Hepatocyte (in vitro differentiated cells): Measurements from ENCODE around the gene SMOC1. TPM values are rescaled to one million over a fixed set of nuclear protein-coding genes. Genes with fewer than 3 reads are reported as not detected.

Source experiments
- DNase-seq: peaks from one replicate; pipeline ENCODE4 v3.0.0-alpha.2; 2016; ENCODE audit warnings: low spot score
- H2AFZ ChIP-seq: fragments of 200-600 bp; sonication (generic); 2 replicates; pipeline ENCODE4 v1.6.0; 2016; ENCODE audit warnings: antibody characterized with exemption, mild to moderate bottlenecking
- H3K27ac ChIP-seq: fragments of 200-600 bp; sonication (generic); 2 replicates; pipeline ENCODE4 v1.5.1; 2016; ENCODE audit warnings: mild to moderate bottlenecking
- H3K27me3 ChIP-seq: fragments of 200-600 bp; sonication (generic); 2 replicates; pipeline ENCODE4 v1.6.1; 2016
- H3K36me3 ChIP-seq: fragments of 200-600 bp; sonication (generic); replicated peaks from 2 replicates; pipeline ENCODE4 v1.5.1; 2016; ENCODE audit warnings: low read depth; ENCODE audit not compliant: insufficient read depth
- H3K4me1 ChIP-seq: fragments of 200-600 bp; sonication (generic); 2 replicates; pipeline ENCODE4 v1.5.1; 2016; ENCODE audit warnings: mild to moderate bottlenecking, moderate library complexity; ENCODE audit not compliant: insufficient read depth
- H3K4me2 ChIP-seq: fragments of 200-600 bp; sonication (generic); 2 replicates; pipeline ENCODE4 v1.6.0; 2016
- H3K4me3 ChIP-seq: fragments of 200-600 bp; sonication (generic); 2 replicates; pipeline ENCODE4 v1.5.1; 2016; ENCODE audit warnings: mild to moderate bottlenecking
- H3K79me2 ChIP-seq: fragments of 200-600 bp; sonication (generic); 2 replicates; pipeline ENCODE4 v1.6.0; 2017; ENCODE audit warnings: mild to moderate bottlenecking
- H3K9me2 ChIP-seq: fragments of 200-600 bp; sonication (generic); replicated peaks from 2 replicates; pipeline ENCODE4 v1.6.0; 2017; ENCODE audit warnings: mild to moderate bottlenecking; ENCODE audit not compliant: insufficient read depth
- H3K9me3 ChIP-seq: fragments of 200-600 bp; sonication (generic); 2 replicates; pipeline ENCODE4 v1.5.1; 2016; ENCODE audit warnings: low read depth, mild to moderate bottlenecking
- H4K20me1 ChIP-seq: fragments of 200-600 bp; sonication (generic); 2 replicates; pipeline ENCODE4 v1.6.0; 2016; ENCODE audit warnings: mild to moderate bottlenecking; ENCODE audit not compliant: insufficient read depth, poor library complexity, severe bottlenecking
- EZH2 ChIP-seq: fragments of 200-600 bp; sonication (generic); IDR thresholded peaks from 2 replicates; pipeline ENCODE4 v1.6.1; 2016; ENCODE audit warnings: antibody characterized with exemption, mild to moderate bottlenecking, borderline replicate concordance
- EZH2phosphoT487 ChIP-seq: fragments of 200-600 bp; sonication (generic); IDR thresholded peaks from one replicate; pipeline ENCODE4 v1.6.1; 2018; ENCODE audit warnings: antibody characterized with exemption, mild to moderate bottlenecking, low read depth, moderate library complexity; ENCODE audit not compliant: unreplicated experiment, severe bottlenecking
- WGBS: methylation state at CpG from one replicate; pipeline ENCODE4 v1.1.6; 2016; ENCODE audit warnings: low lambda C conversion rate; ENCODE audit errors: missing lambda C conversion rate; 5-methylcytosine and 5-hydroxymethylcytosine counted together
- polyA plus RNA-seq: library from polyadenylated mRNA; unstranded; fragments of >200 nt; fragmentation: Nextera tagmentation; extraction: Ambion mirVana; gene quantifications from 2 replicates; pipeline ENCODE4 v1.2.1, GENCODE V29; 2016
- total RNA-seq: library from RNA; depleted of rRNA; stranded (reverse); fragments of >200 nt; gene quantifications from 2 replicates; pipeline ENCODE4 v1.2.3, GENCODE V29; 2014
- TF ChIP-seq, protein P1 (sequence below): fragments of 200-600 bp; sonication (generic); IDR thresholded peaks from 2 replicates; pipeline ENCODE4 v1.5.1; 2016; ENCODE audit warnings: antibody characterized with exemption, mild to moderate bottlenecking; ENCODE audit not compliant: poor library complexity

Gene SMOC1
- total and polyA plus RNA-seq, 2 experiments from 2014 or later: 2.1 to 6.2 TPM

DNA sequence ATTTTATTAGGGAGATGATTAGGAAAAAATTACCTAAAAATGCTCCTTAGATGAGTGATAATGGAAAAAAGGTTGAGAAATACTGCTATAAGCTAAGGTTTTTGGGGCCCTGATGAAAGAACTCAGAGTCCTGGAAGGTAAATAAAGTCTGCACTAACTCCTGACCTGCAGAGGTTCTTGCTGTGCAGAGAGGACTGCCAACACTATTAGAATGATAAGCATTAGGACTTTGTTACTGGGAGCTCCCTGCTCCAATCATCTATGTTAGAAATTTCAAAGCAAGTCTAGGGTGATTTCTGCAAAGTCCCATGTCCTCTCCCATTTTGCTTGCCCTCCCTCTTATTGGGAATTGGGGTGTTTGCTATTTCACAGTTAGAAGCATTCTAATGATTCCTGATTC is 112.2 kb downstream of the SMOC1 start:
- H4K20me1 ChIP-seq: no peaks in the 10 kb centered on the region
- no peaks in the 10 kb centered on the region for H3K9me2 ChIP-seq
- H3K9me3 ChIP-seq: no peaks in the 10 kb centered on the region
- TF ChIP-seq EZH2phosphoT487 (no peak), EZH2 (no peak)
- TF ChIP-seq, protein P1, sequence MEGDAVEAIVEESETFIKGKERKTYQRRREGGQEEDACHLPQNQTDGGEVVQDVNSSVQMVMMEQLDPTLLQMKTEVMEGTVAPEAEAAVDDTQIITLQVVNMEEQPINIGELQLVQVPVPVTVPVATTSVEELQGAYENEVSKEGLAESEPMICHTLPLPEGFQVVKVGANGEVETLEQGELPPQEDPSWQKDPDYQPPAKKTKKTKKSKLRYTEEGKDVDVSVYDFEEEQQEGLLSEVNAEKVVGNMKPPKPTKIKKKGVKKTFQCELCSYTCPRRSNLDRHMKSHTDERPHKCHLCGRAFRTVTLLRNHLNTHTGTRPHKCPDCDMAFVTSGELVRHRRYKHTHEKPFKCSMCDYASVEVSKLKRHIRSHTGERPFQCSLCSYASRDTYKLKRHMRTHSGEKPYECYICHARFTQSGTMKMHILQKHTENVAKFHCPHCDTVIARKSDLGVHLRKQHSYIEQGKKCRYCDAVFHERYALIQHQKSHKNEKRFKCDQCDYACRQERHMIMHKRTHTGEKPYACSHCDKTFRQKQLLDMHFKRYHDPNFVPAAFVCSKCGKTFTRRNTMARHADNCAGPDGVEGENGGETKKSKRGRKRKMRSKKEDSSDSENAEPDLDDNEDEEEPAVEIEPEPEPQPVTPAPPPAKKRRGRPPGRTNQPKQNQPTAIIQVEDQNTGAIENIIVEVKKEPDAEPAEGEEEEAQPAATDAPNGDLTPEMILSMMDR: no peak
- H3K4me1 ChIP-seq: peaks cover 12% of the 10 kb centered on the region
- H3K36me3 ChIP-seq: no peaks in the 10 kb centered on the region
- no peak overlapping the region for H2AFZ ChIP-seq
- DNase-seq: no peak
- peak overlapping the region; percentile 47 for H3K4me2 ChIP-seq
- H3K27me3 ChIP-seq: no peaks in the 10 kb centered on the region
- peak overlapping the region; percentile 41 for H3K27ac ChIP-seq
- no peak overlapping the region for H3K4me3 ChIP-seq
- H3K79me2 ChIP-seq: no peaks in the 10 kb centered on the region

DNA sequence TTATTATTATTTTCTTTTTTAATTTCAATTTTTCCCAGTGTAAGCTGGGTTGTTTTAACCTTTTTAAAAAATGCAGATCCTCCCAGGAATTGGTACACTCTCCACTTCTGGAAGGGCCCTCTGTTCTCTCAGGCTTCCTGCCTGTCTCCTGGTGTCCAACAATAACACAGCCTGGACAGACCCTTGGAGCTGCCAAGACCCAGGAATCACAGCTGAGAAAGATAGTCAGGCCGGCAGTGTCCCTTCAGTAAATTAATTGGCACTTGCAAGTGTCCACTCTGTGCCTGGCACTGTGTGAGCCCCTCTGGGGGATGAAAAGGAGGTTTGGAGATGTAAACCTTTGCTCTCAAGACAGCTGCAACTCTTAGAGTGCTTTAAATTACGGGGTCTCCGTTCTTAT is 113.3 kb downstream of the SMOC1 start:
- 87% methylated on average over 3 of the region's 3 CpGs for WGBS
- DNase-seq: no peak
- H3K4me2 ChIP-seq: no peak overlapping the region
- H3K4me1 ChIP-seq: peaks cover 12% of the 10 kb centered on the region
- no peaks in the 10 kb centered on the region for H4K20me1 ChIP-seq
- TF ChIP-seq, protein P1: no peak
- TF ChIP-seq EZH2phosphoT487: no peak
- TF ChIP-seq EZH2: no peak
- no peak overlapping the region for H2AFZ ChIP-seq
- no peaks in the 10 kb centered on the region for H3K27me3 ChIP-seq
- H3K36me3 ChIP-seq: no peaks in the 10 kb centered on the region
- H3K27ac ChIP-seq: no peak overlapping the region
- no peaks in the 10 kb centered on the region for H3K9me3 ChIP-seq
- no peaks in the 10 kb centered on the region for H3K79me2 ChIP-seq
- H3K4me3 ChIP-seq: no peak overlapping the region
- no peaks in the 10 kb centered on the region for H3K9me2 ChIP-seq

DNA sequence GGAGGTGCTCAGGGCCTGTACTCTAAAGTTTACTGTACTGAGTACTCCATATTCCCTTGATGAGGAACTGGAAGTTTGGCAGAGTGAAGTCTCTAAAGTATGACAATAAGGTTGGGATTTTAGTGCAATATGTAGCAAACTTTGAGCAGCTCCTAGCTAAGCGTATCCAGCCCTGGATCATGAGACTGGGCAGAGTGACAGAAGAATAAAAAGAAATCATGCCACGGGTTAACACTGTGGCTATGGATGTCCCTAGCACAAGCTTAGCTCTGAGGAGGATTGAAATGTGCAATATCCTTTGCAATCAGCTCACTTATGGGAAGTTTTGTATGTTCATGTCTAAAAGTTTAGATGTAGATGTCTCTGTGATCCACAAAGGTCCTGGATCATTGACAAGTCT is 114.1 kb downstream of the SMOC1 start:
- WGBS: 89% methylated on average over 2 of the region's 2 CpGs
- H3K9me2 ChIP-seq: no peaks in the 10 kb centered on the region

More for the DNA sequence above, 114.1 kb downstream of the SMOC1 start:
- H3K27me3 ChIP-seq: no peaks in the 10 kb centered on the region
- H3K79me2 ChIP-seq: no peaks in the 10 kb centered on the region
- no peaks in the 10 kb centered on the region for H3K9me3 ChIP-seq
- TF ChIP-seq EZH2phosphoT487 (no peak), EZH2 (no peak)
- TF ChIP-seq, protein P1: no peak
- H3K27ac ChIP-seq: no peak overlapping the region
- no peaks in the 10 kb centered on the region for H3K36me3 ChIP-seq
- no peak overlapping the region for H3K4me3 ChIP-seq
- H2AFZ ChIP-seq: no peak overlapping the region
- no peaks in the 10 kb centered on the region for H4K20me1 ChIP-seq
- no peak for DNase-seq
- H3K4me1 ChIP-seq: peaks cover 12% of the 10 kb centered on the region
- no peak overlapping the region for H3K4me2 ChIP-seq
